ENCODE data around the gene GNA15.

DNA sequence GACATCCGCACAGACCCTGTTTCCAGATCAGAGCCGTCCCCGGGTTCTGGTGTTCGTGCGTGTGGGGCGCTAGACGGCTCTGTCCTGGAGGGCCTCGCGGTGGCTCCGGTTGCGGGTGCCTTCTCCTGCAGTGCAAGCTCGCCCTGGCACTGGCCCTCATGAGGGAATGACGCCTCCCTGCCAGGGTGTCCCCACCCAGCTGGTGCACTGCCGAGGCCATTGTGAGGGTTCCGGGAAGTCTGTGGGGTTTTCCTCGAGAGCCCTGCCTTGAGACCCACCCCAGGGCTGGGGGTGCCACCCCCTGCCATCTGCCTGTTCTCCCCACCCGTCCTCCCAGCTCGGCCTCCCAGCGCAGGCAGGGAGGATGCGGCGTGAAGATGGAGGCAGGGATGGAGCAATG lies 19.2 kb upstream of the GNA15 start:
- TF ChIP-seq, protein P1, sequence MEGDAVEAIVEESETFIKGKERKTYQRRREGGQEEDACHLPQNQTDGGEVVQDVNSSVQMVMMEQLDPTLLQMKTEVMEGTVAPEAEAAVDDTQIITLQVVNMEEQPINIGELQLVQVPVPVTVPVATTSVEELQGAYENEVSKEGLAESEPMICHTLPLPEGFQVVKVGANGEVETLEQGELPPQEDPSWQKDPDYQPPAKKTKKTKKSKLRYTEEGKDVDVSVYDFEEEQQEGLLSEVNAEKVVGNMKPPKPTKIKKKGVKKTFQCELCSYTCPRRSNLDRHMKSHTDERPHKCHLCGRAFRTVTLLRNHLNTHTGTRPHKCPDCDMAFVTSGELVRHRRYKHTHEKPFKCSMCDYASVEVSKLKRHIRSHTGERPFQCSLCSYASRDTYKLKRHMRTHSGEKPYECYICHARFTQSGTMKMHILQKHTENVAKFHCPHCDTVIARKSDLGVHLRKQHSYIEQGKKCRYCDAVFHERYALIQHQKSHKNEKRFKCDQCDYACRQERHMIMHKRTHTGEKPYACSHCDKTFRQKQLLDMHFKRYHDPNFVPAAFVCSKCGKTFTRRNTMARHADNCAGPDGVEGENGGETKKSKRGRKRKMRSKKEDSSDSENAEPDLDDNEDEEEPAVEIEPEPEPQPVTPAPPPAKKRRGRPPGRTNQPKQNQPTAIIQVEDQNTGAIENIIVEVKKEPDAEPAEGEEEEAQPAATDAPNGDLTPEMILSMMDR (IDR thresholded peaks at IDR 0.05; ENCODE audit: borderline replicate concordance, extremely low read depth, low read length, poor library complexity, severe bottlenecking): no peak
- no peak for TF ChIP-seq EZH2 (IDR thresholded peaks at IDR 0.05; ENCODE audit: borderline replicate concordance, low read depth, low read length, severe bottlenecking)
